ENCODE measurements around the gene ALG6. TPM values are rescaled to one million over a fixed set of nuclear protein-coding genes. Genes with fewer than 3 reads are reported as not detected.
A peak's percentile ranks its signal among the peaks of the same experiment; 100 is the strongest.

Gene ALG6
- total RNA-seq, 1 experiment from 2014 or later, result 21.4 TPM

GRCh38 chr1:63368131-63368530 lies 704 bp downstream of the ALG6 start:
- Histone ChIP-seq H2AFZ (ENCODE audit: low read length) (no peak overlapping the region), H3K79me1 (ENCODE audit: insufficient read depth, low read depth, low read length, poor library complexity, severe bottlenecking) (no peaks in the 10 kb centered on the region), H4K8ac (replicated peaks; ENCODE audit: insufficient read length, low read depth, low read length) (no peak overlapping the region), H3K9me3 (ENCODE audit: control insufficient read depth, low read depth, low read length) (no peaks in the 10 kb centered on the region), H3T11ph (ENCODE audit: low read length) (no peak overlapping the region), H2BK120ac (ENCODE audit: low read depth, low read length, poor library complexity, severe bottlenecking) (no peak overlapping the region), H3K4ac (ENCODE audit: low read depth, low read length) (no peak overlapping the region), H2BK12ac (ENCODE audit: insufficient read length, low read depth, low read length) (no peak overlapping the region), H3K14ac (ENCODE audit: insufficient read depth, low read length) (peak overlapping the region; percentile 98; the same call in 1 of the 2 replicates), H3K23me2 (ENCODE audit: insufficient read length, low read depth, low read length, poor library complexity, severe bottlenecking) (no peaks in the 10 kb centered on the region), H2BK5ac (ENCODE audit: insufficient read length, low read length) (no peak overlapping the region), H3K18ac (ENCODE audit: insufficient read length, low read depth, low read length) (no peak overlapping the region), H4K5ac (ENCODE audit: insufficient read length, low read depth, low read length) (no peak overlapping the region), H2AK5ac (ENCODE audit: insufficient read length, low read length) (no peak overlapping the region), H3K27ac (ENCODE audit: insufficient read length, low read depth, low read length) (no peak overlapping the region), H3K4me2 (ENCODE audit: insufficient read depth, insufficient read length, low read length) (peak overlapping the region; percentile 84), H3K27me3 (ENCODE audit: insufficient read depth, low read length) (no peaks in the 10 kb centered on the region), H2BK15ac (ENCODE audit: low read depth, low read length) (no peak overlapping the region), H3K56ac (ENCODE audit: insufficient read length, low read depth, low read length) (no peak overlapping the region), H4K20me1 (ENCODE audit: control insufficient read depth, insufficient read depth, insufficient read length) (no peaks in the 10 kb centered on the region), H4K91ac (ENCODE audit: insufficient read length, low read depth, low read length) (no peak overlapping the region), H2BK20ac (ENCODE audit: low read depth, low read length, poor library complexity, severe bottlenecking) (no peak overlapping the region), H3K9ac (ENCODE audit: extremely low read depth, insufficient read length, low read length) (peak overlapping the region; percentile 92), H3K23ac (ENCODE audit: insufficient read length, low read depth, low read length) (no peak overlapping the region), H3K4me1 (ENCODE audit: insufficient read depth, low read length) (no peaks in the 10 kb centered on the region), H3K79me2 (ENCODE audit: insufficient read depth, low read length) (no peaks in the 10 kb centered on the region)
- TF ChIP-seq, protein P1, sequence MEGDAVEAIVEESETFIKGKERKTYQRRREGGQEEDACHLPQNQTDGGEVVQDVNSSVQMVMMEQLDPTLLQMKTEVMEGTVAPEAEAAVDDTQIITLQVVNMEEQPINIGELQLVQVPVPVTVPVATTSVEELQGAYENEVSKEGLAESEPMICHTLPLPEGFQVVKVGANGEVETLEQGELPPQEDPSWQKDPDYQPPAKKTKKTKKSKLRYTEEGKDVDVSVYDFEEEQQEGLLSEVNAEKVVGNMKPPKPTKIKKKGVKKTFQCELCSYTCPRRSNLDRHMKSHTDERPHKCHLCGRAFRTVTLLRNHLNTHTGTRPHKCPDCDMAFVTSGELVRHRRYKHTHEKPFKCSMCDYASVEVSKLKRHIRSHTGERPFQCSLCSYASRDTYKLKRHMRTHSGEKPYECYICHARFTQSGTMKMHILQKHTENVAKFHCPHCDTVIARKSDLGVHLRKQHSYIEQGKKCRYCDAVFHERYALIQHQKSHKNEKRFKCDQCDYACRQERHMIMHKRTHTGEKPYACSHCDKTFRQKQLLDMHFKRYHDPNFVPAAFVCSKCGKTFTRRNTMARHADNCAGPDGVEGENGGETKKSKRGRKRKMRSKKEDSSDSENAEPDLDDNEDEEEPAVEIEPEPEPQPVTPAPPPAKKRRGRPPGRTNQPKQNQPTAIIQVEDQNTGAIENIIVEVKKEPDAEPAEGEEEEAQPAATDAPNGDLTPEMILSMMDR (conservative IDR thresholded peaks at IDR 0.05), result no peak
- Mint-ChIP-seq H3K4me3 (peak overlapping the region; percentile 95 to 96), H3K9me3 (peaks cover under 1 to 3% of the 10 kb centered on the region in 2 experiments; a peak in 2 of 5 replicates), H3K27me3 (ENCODE audit: low read depth) (peaks cover 12% of the 10 kb centered on the region), H3K27ac (peak overlapping the region; percentile 73 to 95 (median 81); a peak in 6 of 7 replicates), H3K36me3 (ENCODE audit: insufficient read depth in 1 of 3, low read depth in 3 of 3) (peaks cover 6 to 18% (median 17%) of the 10 kb centered on the region in 3 experiments), H3K4me1 (peaks cover 9 to 12% of the 10 kb centered on the region in 2 experiments)
- no CpG with 5 or more reads among the region's 10 CpGs for WGBS (ENCODE audit: extremely low coverage, insufficient read length, low lambda C conversion rate)
- DNase-seq, result no peak

Measured in H9 (cell line).